ENCODE results near the gene KCNIP1. TPM values are rescaled to one million over a fixed set of nuclear protein-coding genes. Genes with fewer than 3 reads are reported as not detected.

KCNIP1 gene
- total RNA-seq, 4 donors from 2014 or later: not detected

GRCh38 chr5:170739446-170739845 lies 235.6 kb downstream of the KCNIP1 start:
- no peak overlapping the region for H3K27ac ChIP-seq
- intact Hi-C loops (cut with DNase I): no loop called here
- H3K4me1 ChIP-seq: peaks cover 0 to 7% (median 5%) of the 10 kb centered on the region in 3 donors
- no peak for TF ChIP-seq POLR2A (IDR thresholded peaks at IDR 0.05)
- TF ChIP-seq CTCF (IDR thresholded peaks at IDR 0.05): no peak
- no peaks in the 10 kb centered on the region for H3K36me3 ChIP-seq
- no peak overlapping the region for H3K4me3 ChIP-seq
- no peak for DNase-seq
- peaks cover 0 to 8% (median 0%) of the 10 kb centered on the region in 4 donors for H3K27me3 ChIP-seq
- H3K9me3 ChIP-seq: peaks cover 0 to 18% (median 9%) of the 10 kb centered on the region in 3 donors
- WGBS, 2 donors: 78 to 92% methylated on average over 2 to 4 of the region's 4 CpGs

- H3K4me1 ChIP-seq: peaks cover 4 to 19% (median 16%) of the 10 kb centered on the region in 3 donors
- TF ChIP-seq POLR2A (IDR thresholded peaks at IDR 0.05) (no peak), CTCF (IDR thresholded peaks at IDR 0.05) (no peak)
- H3K36me3 ChIP-seq: no peaks in the 10 kb centered on the region
- H3K27ac ChIP-seq: no peak overlapping the region
- intact Hi-C loops (cut with DNase I): loop anchor here (5.0 kb wide), 1 partner anchor 52 kb away; no protein-coding TSS in a partner anchor
- DNase-seq: no peak
- H3K9me3 ChIP-seq: peaks cover 0 to 7% (median 4%) of the 10 kb centered on the region in 3 donors
- WGBS, 2 donors: 65 to 84% methylated on average over 3 of the region's 3 CpGs
- H3K4me3 ChIP-seq: no peak overlapping the region
- H3K27me3 ChIP-seq: peaks cover 0 to 20% (median 0%) of the 10 kb centered on the region in 4 donors
Observed at GRCh38 chr5:170740551-170741205, 236.9 kb downstream of the KCNIP1 start.

GRCh38 chr5:170741801-170742200 lies 238.0 kb downstream of the KCNIP1 start:
- Histone ChIP-seq H3K27me3 (peaks cover 0 to 29% (median 0%) of the 10 kb centered on the region in 4 donors), H3K36me3 (no peaks in the 10 kb centered on the region), H3K4me1 (peaks cover 8 to 27% (median 18%) of the 10 kb centered on the region in 3 donors), H3K9me3 (no peaks in the 10 kb centered on the region), H3K4me3 (no peak overlapping the region), H3K27ac (no peak overlapping the region)
- intact Hi-C loops (cut with DNase I): loop anchor here (5.0 kb wide), 1 partner anchor 50 kb away; no protein-coding TSS in a partner anchor
- 69 to 74% methylated on average over 5 to 8 of the region's 8 CpGs for WGBS, 2 donors
- no peak for DNase-seq
- TF ChIP-seq CTCF (IDR thresholded peaks at IDR 0.05): no peak
- TF ChIP-seq POLR2A (IDR thresholded peaks at IDR 0.05): no peak

GRCh38 chr5:170743876-170744212 lies 240.0 kb downstream of the KCNIP1 start:
- 5 to 11% methylated on average over 5 to 8 of the region's 12 CpGs for WGBS, 2 donors
- H3K27me3 ChIP-seq: peaks cover 0 to 29% (median 0%) of the 10 kb centered on the region in 4 donors
- H3K9me3 ChIP-seq: no peaks in the 10 kb centered on the region
- intact Hi-C loops (cut with DNase I): loop anchor here (5.0 kb wide), 1 partner anchor 48 kb away; no protein-coding TSS in a partner anchor
- peaks cover 8 to 31% (median 18%) of the 10 kb centered on the region in 3 donors for H3K4me1 ChIP-seq
- no peak overlapping the region for H3K27ac ChIP-seq
- TF ChIP-seq CTCF (IDR thresholded peaks at IDR 0.05) (no peak), POLR2A (IDR thresholded peaks at IDR 0.05) (no peak)
- no peak overlapping the region for H3K4me3 ChIP-seq
- H3K36me3 ChIP-seq: no peaks in the 10 kb centered on the region
- no peak for DNase-seq

GRCh38 chr5:170745481-170746071 lies 241.8 kb downstream of the KCNIP1 start:
- H3K27me3 ChIP-seq: peaks cover 0 to 29% (median 0%) of the 10 kb centered on the region in 4 donors
- no peaks in the 10 kb centered on the region for H3K36me3 ChIP-seq
- peaks cover 8 to 48% (median 18%) of the 10 kb centered on the region in 3 donors for H3K4me1 ChIP-seq
- 0% methylated on average over 3 of the region's 12 CpGs; no CpG with 5 or more reads in 1 of the 2 donors for WGBS, 2 donors
- H3K27ac ChIP-seq: peak overlapping the region; percentile 12 to 65 (median 48)
- intact Hi-C loops (cut with DNase I): no loop called here
- no peaks in the 10 kb centered on the region for H3K9me3 ChIP-seq
- DNase-seq: no peak
- no peak overlapping the region for H3K4me3 ChIP-seq
- no peak for TF ChIP-seq CTCF (IDR thresholded peaks at IDR 0.05)
- TF ChIP-seq POLR2A (IDR thresholded peaks at IDR 0.05): no peak

Measured in esophagus squamous epithelium (tissue), 5 donors.